Natural killer cell (primary cell): ENCODE measurements around the gene MYLK. TPM values are rescaled to one million over a fixed set of nuclear protein-coding genes. Genes with fewer than 3 reads are reported as not detected.

Experiments
- ATAC-seq, 3 donors: fragments of 150-1000 bp in 2 of 3; fragments of 200-7000 bp in 1 of 3; cut with Tn5 transposase; 1 replicate in 1 of 3; 2 replicates in 2 of 3; pipeline ENCODE4 v1.10.0; 2021; ENCODE audit warnings: mild to moderate bottlenecking in 2 of 3, moderate library complexity in 2 of 3
- DNase-seq, 2 donors: peaks; one replicate each; pipeline versions ENCODE4 v3.0.0 to v3.0.0-alpha.2; 2013 to 2021; ENCODE audit warnings: mixed read lengths in 1 of 2
- H3K27ac ChIP-seq: one replicate; pipeline ENCODE4 v1.5.1; 2013; ENCODE audit warnings: mild to moderate bottlenecking, low read length
- H3K27me3 ChIP-seq: one replicate; pipeline ENCODE4 v1.6.1; 2013; ENCODE audit warnings: low read length; ENCODE audit not compliant: control insufficient read depth, insufficient read depth
- H3K36me3 ChIP-seq: one replicate; pipeline ENCODE4 v1.6.1; 2013; ENCODE audit warnings: low read length; ENCODE audit not compliant: control insufficient read depth, insufficient read depth
- H3K4me1 ChIP-seq: one replicate; pipeline ENCODE4 v1.6.1; 2013; ENCODE audit warnings: low read length; ENCODE audit not compliant: control insufficient read depth, insufficient read depth
- H3K4me3 ChIP-seq: one replicate; pipeline ENCODE4 v1.5.1; 2013; ENCODE audit warnings: low read length
- H3K9me3 ChIP-seq: one replicate; pipeline ENCODE4 v1.6.1; 2013; ENCODE audit warnings: low read length; ENCODE audit not compliant: control insufficient read depth, insufficient read depth
- H3K27ac Mint-ChIP-seq, 2 donors: one replicate each; pipeline ENCODE4 v1.8.0; 2022; ENCODE audit warnings: mild to moderate bottlenecking in 2 of 2, mixed read lengths in 2 of 2, moderate library complexity in 1 of 2
- H3K27me3 Mint-ChIP-seq, 2 donors: one replicate each; pipeline ENCODE4 v1.8.0; 2022; ENCODE audit warnings: low read depth in 2 of 2, mixed read lengths in 2 of 2
- H3K36me3 Mint-ChIP-seq: one replicate; pipeline ENCODE4 v1.8.0; 2022; ENCODE audit warnings: mixed read lengths
- H3K4me1 Mint-ChIP-seq, 2 donors: one replicate each; pipeline ENCODE4 v1.8.0; 2022; ENCODE audit warnings: mixed read lengths in 2 of 2
- H3K4me3 Mint-ChIP-seq: one replicate; pipeline ENCODE4 v1.8.0; 2022; ENCODE audit warnings: mild to moderate bottlenecking, moderate library complexity, mixed read lengths
- H3K9me3 Mint-ChIP-seq, 2 donors: one replicate each; pipeline ENCODE4 v1.8.0; 2022; ENCODE audit warnings: mixed read lengths in 2 of 2
- WGBS: methylation state at CpG from one replicate; pipeline ENCODE4 v1.1.7; 2013; ENCODE audit warnings: missing lambda C conversion rate; ENCODE audit not compliant: insufficient coverage; 5-methylcytosine and 5-hydroxymethylcytosine counted together
- intact Hi-C: fragments of 100-400 bp; cut with micrococcal nuclease; formaldehyde crosslinking; loops from one replicate; pipeline ENCODE4 v1.14.2; 2022
- total RNA-seq, 4 donors: library from RNA; stranded (reverse); fragments of 120-200 nt in 1 of 4; gene quantifications; one replicate each; pipeline versions ENCODE4 v1.2.3 to v1.2.4, GENCODE V29; 2013 to 2022
- TF ChIP-seq, protein P1 (sequence below): fragments of 200-600 bp; IDR thresholded peaks from one replicate; pipeline ENCODE4 v1.8.0; 2022; ENCODE audit warnings: antibody characterized with exemption

MYLK gene
- total RNA-seq, 3 donors from 2014 or later (not counting 1 experiment from before 2014, with no cell fraction given), result 0.39 to 5.4 (median 3.4) TPM

DNA sequence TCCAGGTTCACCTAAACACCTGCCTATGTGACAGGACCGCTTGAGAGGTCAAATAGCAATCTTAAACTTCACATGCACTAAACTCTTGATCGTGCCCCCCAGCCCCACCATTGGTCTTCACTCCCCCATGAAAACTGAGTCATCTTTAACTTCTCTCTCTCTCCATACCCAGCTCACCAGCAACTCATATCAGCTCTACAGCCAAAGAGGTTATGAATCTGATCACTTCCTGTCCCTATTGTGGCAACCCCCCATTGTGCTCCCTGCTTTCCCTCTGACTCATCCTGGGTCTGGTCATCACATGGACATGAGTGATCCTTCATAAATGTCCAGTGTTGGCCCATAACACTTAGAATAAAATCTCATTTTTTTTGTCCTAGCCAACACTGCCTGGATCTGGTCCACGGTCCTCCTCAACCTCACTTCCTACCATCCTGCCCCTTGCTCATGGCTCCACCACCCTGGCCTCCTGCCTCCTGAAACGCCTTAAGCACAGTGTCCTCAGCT, 195.8 kb downstream of the MYLK start:
- Mint-ChIP-seq H3K4me1 (no peaks in the 10 kb centered on the region), H3K27me3 (peaks cover 0 to 3% of the 10 kb centered on the region in 2 donors), H3K27ac (no peak overlapping the region), H3K9me3 (no peaks in the 10 kb centered on the region), H3K4me3 (no peak overlapping the region), H3K36me3 (no peaks in the 10 kb centered on the region)
- TF ChIP-seq, protein P1, sequence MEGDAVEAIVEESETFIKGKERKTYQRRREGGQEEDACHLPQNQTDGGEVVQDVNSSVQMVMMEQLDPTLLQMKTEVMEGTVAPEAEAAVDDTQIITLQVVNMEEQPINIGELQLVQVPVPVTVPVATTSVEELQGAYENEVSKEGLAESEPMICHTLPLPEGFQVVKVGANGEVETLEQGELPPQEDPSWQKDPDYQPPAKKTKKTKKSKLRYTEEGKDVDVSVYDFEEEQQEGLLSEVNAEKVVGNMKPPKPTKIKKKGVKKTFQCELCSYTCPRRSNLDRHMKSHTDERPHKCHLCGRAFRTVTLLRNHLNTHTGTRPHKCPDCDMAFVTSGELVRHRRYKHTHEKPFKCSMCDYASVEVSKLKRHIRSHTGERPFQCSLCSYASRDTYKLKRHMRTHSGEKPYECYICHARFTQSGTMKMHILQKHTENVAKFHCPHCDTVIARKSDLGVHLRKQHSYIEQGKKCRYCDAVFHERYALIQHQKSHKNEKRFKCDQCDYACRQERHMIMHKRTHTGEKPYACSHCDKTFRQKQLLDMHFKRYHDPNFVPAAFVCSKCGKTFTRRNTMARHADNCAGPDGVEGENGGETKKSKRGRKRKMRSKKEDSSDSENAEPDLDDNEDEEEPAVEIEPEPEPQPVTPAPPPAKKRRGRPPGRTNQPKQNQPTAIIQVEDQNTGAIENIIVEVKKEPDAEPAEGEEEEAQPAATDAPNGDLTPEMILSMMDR, result no peak
- intact Hi-C loops, result no loop called here
- no peaks in the 10 kb centered on the region for H3K4me1 ChIP-seq
- ATAC-seq, result no peak
- H3K27ac ChIP-seq, result no peak overlapping the region
- H3K4me3 ChIP-seq, result no peak overlapping the region
- no peaks in the 10 kb centered on the region for H3K9me3 ChIP-seq
- no peaks in the 10 kb centered on the region for H3K36me3 ChIP-seq
- no peaks in the 10 kb centered on the region for H3K27me3 ChIP-seq
- WGBS, result 86% methylated on average over 4 of the region's 4 CpGs
- DNase-seq, result no peak

DNA sequence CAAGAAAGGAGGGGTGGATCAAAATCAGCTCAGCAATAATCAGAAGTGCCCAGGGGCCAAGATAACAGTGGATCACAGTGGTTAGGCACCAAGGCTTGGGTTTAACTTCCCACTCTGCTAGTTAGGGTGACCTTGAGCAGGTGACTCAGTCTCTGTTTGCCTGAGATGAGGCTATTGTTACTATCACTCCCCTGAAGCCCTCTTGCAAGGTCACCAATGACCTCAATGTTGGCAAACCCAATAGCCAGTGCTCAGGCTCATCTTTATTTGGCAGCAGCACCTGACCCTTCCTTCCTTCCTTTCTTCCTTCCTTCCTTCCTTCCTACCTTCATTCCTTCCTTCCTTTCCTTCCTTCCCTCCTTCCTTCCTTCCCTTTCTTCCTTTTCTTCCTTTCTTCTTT, 196.8 kb downstream of the MYLK start:
- no peaks in the 10 kb centered on the region for H3K9me3 ChIP-seq
- TF ChIP-seq, protein P1, result no peak
- Mint-ChIP-seq H3K9me3 (no peaks in the 10 kb centered on the region), H3K4me1 (no peaks in the 10 kb centered on the region), H3K4me3 (no peak overlapping the region), H3K36me3 (no peaks in the 10 kb centered on the region), H3K27ac (no peak overlapping the region), H3K27me3 (peaks cover 0 to 3% of the 10 kb centered on the region in 2 donors)
- H3K36me3 ChIP-seq, result no peaks in the 10 kb centered on the region
- H3K4me3 ChIP-seq, result no peak overlapping the region
- no peaks in the 10 kb centered on the region for H3K27me3 ChIP-seq
- DNase-seq, result no peak
- intact Hi-C loops, result no loop called here
- no peaks in the 10 kb centered on the region for H3K4me1 ChIP-seq
- no peak for ATAC-seq
- no peak overlapping the region for H3K27ac ChIP-seq

DNA sequence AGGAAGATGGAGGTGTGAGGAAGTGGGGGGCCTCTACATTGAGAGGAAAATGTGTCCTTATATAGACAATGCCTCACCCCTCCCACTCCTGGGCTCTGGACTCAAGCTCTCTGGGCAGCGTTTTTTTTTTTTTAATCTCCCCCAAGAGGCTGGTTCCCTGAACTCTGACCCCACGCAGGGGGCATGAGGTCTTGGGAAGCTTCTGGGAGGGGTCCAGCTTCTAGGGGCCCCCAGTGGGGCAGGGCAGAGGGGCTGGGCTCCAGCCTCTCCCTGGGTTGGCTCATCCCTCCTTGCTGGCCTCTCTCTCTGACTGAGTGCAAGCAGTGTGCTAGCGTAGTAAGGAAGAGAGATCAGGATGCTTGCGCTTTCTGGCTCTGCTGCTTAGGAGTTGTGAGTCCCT, 197.9 kb downstream of the MYLK start:
- H3K4me3 Mint-ChIP-seq, result no peak overlapping the region
- H3K9me3 ChIP-seq, result no peaks in the 10 kb centered on the region
- no peaks in the 10 kb centered on the region for H3K27me3 ChIP-seq
- ATAC-seq (no peak), DNase-seq (no peak)
- no peak overlapping the region for H3K27ac ChIP-seq
- intact Hi-C loops, result no loop called here
- H3K36me3 ChIP-seq, result no peaks in the 10 kb centered on the region
- no peak overlapping the region for H3K27ac Mint-ChIP-seq
- no peaks in the 10 kb centered on the region for H3K4me1 Mint-ChIP-seq
- H3K36me3 Mint-ChIP-seq, result no peaks in the 10 kb centered on the region
- no peaks in the 10 kb centered on the region for H3K4me1 ChIP-seq
- H3K4me3 ChIP-seq, result no peak overlapping the region
- peaks cover 0 to 3% of the 10 kb centered on the region in 2 donors for H3K27me3 Mint-ChIP-seq
- TF ChIP-seq, protein P1, result no peak
- WGBS, result 97% methylated on average over 3 of the region's 4 CpGs
- H3K9me3 Mint-ChIP-seq, result no peaks in the 10 kb centered on the region

DNA sequence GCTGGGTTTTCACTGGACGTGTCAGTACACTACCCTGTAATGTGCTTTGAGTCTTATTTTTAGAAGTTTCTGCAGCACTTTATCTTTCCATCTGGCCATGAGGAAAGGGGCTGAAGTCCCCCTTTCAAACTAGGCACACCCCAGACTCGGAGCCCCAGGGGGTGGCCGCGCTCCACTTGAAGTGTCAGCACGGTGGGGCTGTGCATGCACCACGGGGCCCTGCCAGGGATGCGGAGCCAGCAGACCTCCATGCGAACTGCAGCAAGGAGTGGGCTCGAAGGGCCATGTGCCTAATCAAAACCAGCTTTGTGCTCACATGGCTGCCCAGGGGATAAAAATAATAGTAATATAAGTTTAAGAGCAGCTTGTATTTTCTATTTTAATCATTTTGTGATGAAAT, 198.4 kb downstream of the MYLK start:
- H3K27ac Mint-ChIP-seq, result no peak overlapping the region
- 90% methylated on average over 9 of the region's 9 CpGs for WGBS
- Histone ChIP-seq H3K27me3 (no peaks in the 10 kb centered on the region), H3K4me3 (no peak overlapping the region), H3K36me3 (no peaks in the 10 kb centered on the region), H3K9me3 (no peaks in the 10 kb centered on the region), H3K27ac (no peak overlapping the region), H3K4me1 (no peaks in the 10 kb centered on the region)
- no peaks in the 10 kb centered on the region for H3K9me3 Mint-ChIP-seq
- no peak overlapping the region for H3K4me3 Mint-ChIP-seq
- TF ChIP-seq, protein P1, result no peak
- no peaks in the 10 kb centered on the region for H3K4me1 Mint-ChIP-seq
- no peak for DNase-seq
- no peak for ATAC-seq
- intact Hi-C loops, result no loop called here
- no peaks in the 10 kb centered on the region for H3K36me3 Mint-ChIP-seq
- H3K27me3 Mint-ChIP-seq, result peaks cover 0 to 3% of the 10 kb centered on the region in 2 donors
